Heart left ventricle (tissue), 13 donors: ENCODE measurements around the gene SLC31A2.

Experiments used
- CTCF ChIP-seq, 12 donors: fragments of 200-600 bp; sonication (generic) in 4 of 12; IDR thresholded peaks; one replicate each; pipeline versions ENCODE4 v1.5.0 to v1.8.0; 2018 to 2022; ENCODE audit warnings: antibody characterized with exemption in 12 of 12, mild to moderate bottlenecking in 5 of 12
- POLR2A ChIP-seq, 2 donors: fragments of 450-650 bp; IDR thresholded peaks; one replicate each; pipeline ENCODE4 v1.6.1; 2017; ENCODE audit warnings: antibody characterized with exemption in 2 of 2, mild to moderate bottlenecking in 2 of 2, moderate library complexity in 2 of 2
- donor health status: ischemic (EF 13 %, LVEDD 7.1; RV severe dilation, severe dysfunction).
- donor health status: DM: no; HTN: yes; CAD: no.
- donor health status: DM: no; HTN: no; CAD: no.
- donor health status: ischemic (EF 25% LVEDD 6.9; RV normal size, moderate dysfunction).
- donor health status: ischemic (EF 25% LVEDD 5.7; RV mildly dilated, moderate dysfunction).
- donor health status: ischemic (EF 35%, LVEDD 5.7; RV mildly dilated, moderate dysfunction).
- donor health status: nonischemic (EF 11% LVEDD 7.7; RV severe dilation, severe dysfunction).
- donor health status: DM: yes; HTN: yes; CAD: no.
- donor health status: PGD.
- donor health status: ischemic (EF 29% LVEDD 5.4; RV normal size, mild dysfunction).
- donor health status: nonischemic (EF 23%, LVEDD 6.1; RV moderate dilation, normal function).

- TF ChIP-seq CTCF (IDR thresholded peaks at IDR 0.05) (no peak), POLR2A (IDR thresholded peaks at IDR 0.05) (no peak)
These were observed 7.2 kb upstream of the SLC31A2 start for GRCh38 chr9:113143432-113144227.
